ENCODE results near the gene SPDYC. TPM values are rescaled to one million over a fixed set of nuclear protein-coding genes. Genes with fewer than 3 reads are reported as not detected.

Gene SPDYC
- total and polyA plus RNA-seq, 9 of the 15 experiments (the other 6 are each of a cell fraction or from before 2014, with no cell fraction given): 4.4 to 18.8 (median 9.2) TPM

DNA sequence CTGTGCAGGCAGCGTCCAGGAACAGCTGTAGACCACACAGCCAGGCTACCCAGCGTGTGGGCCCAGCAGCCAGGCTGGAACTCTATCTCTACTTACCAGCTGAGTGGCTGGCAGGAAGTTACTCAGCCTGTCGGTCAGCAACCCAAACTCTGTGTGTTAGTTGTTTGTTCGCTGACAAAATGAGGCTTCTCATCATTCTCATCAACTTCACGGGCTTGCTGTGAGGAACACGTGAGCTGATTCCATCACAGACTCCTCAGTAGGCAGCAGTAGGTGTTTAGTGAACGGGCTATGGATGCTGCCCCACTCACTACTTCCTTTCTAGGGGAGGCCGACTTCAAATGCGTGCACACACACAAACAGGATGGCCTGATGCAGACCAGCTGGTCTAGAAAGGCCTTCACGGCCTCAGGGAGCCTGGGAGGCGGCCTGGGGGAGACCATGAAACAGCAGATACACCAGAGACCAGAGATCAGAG, 830 bp upstream of the SPDYC start (continued):
- TF ChIP-seq TBL1XR1 (IDR thresholded peaks at IDR 0.05; ENCODE audit: low read length in 2 of 2) (peak in 1 of 2 experiments; percentile 65; a peak in 1 of 4 replicates), MTA1 (IDR thresholded peaks at IDR 0.05; ENCODE audit: borderline replicate concordance) (no peak), POLR2A (conservative IDR thresholded peaks at IDR 0.05) (no peak), ZNF79 (CRISPR knock-in tag; IDR thresholded peaks at IDR 0.05; ENCODE audit: low read depth) (no peak), MYC (IDR thresholded peaks at IDR 0.05; ENCODE audit: low read depth, low read length) (0 out of 2 replicates have a peak, but pooled peaks have one; percentile 15), MYC (CRISPR knock-in tag; IDR thresholded peaks at IDR 0.05; ENCODE audit: borderline replicate concordance, low read depth) (no peak), HDAC1 (IDR thresholded peaks at IDR 0.05) (peak in 1 of 2 experiments; percentile 63; a peak in 1 of 4 replicates), ZNF165 (CRISPR knock-in tag; IDR thresholded peaks at IDR 0.05; ENCODE audit: borderline replicate concordance) (no peak), ILF3 (IDR thresholded peaks at IDR 0.05; ENCODE audit: borderline replicate concordance) (no peak), EHMT2 (IDR thresholded peaks at IDR 0.05) (0 out of 2 replicates have a peak, but pooled peaks have one; percentile 13), FOXJ3 (CRISPR knock-in tag; IDR thresholded peaks at IDR 0.05) (no peak), MTA3 (IDR thresholded peaks at IDR 0.05; ENCODE audit: borderline replicate concordance) (no peak), PHF8 (IDR thresholded peaks at IDR 0.05; ENCODE audit: borderline replicate concordance, low read length) (no peak), POU5F1 (IDR thresholded peaks at IDR 0.05; ENCODE audit: borderline replicate concordance, low read depth, low read length, partially characterized antibody) (no peak), ZFP1 (CRISPR knock-in tag; IDR thresholded peaks at IDR 0.05) (no peak), ETV6 (IDR thresholded peaks at IDR 0.05; ENCODE audit: borderline replicate concordance in 1 of 2, low read depth in 2 of 2, low read length in 1 of 2) (no peak), ETV6 (CRISPR knock-in tag; IDR thresholded peaks at IDR 0.05; ENCODE audit: borderline replicate concordance) (no peak), ELF2 (CRISPR knock-in tag; IDR thresholded peaks at IDR 0.05) (no peak), ZNF583 (CRISPR knock-in tag; IDR thresholded peaks at IDR 0.05) (0 out of 2 replicates have a peak, but pooled peaks have one; percentile 24)
- TF ChIP-seq, protein P1, sequence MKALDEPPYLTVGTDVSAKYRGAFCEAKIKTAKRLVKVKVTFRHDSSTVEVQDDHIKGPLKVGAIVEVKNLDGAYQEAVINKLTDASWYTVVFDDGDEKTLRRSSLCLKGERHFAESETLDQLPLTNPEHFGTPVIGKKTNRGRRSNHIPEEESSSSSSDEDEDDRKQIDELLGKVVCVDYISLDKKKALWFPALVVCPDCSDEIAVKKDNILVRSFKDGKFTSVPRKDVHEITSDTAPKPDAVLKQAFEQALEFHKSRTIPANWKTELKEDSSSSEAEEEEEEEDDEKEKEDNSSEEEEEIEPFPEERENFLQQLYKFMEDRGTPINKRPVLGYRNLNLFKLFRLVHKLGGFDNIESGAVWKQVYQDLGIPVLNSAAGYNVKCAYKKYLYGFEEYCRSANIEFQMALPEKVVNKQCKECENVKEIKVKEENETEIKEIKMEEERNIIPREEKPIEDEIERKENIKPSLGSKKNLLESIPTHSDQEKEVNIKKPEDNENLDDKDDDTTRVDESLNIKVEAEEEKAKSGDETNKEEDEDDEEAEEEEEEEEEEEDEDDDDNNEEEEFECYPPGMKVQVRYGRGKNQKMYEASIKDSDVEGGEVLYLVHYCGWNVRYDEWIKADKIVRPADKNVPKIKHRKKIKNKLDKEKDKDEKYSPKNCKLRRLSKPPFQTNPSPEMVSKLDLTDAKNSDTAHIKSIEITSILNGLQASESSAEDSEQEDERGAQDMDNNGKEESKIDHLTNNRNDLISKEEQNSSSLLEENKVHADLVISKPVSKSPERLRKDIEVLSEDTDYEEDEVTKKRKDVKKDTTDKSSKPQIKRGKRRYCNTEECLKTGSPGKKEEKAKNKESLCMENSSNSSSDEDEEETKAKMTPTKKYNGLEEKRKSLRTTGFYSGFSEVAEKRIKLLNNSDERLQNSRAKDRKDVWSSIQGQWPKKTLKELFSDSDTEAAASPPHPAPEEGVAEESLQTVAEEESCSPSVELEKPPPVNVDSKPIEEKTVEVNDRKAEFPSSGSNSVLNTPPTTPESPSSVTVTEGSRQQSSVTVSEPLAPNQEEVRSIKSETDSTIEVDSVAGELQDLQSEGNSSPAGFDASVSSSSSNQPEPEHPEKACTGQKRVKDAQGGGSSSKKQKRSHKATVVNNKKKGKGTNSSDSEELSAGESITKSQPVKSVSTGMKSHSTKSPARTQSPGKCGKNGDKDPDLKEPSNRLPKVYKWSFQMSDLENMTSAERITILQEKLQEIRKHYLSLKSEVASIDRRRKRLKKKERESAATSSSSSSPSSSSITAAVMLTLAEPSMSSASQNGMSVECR (CRISPR knock-in tag; IDR thresholded peaks at IDR 0.05): no peak
- TF ChIP-seq, protein P2, sequence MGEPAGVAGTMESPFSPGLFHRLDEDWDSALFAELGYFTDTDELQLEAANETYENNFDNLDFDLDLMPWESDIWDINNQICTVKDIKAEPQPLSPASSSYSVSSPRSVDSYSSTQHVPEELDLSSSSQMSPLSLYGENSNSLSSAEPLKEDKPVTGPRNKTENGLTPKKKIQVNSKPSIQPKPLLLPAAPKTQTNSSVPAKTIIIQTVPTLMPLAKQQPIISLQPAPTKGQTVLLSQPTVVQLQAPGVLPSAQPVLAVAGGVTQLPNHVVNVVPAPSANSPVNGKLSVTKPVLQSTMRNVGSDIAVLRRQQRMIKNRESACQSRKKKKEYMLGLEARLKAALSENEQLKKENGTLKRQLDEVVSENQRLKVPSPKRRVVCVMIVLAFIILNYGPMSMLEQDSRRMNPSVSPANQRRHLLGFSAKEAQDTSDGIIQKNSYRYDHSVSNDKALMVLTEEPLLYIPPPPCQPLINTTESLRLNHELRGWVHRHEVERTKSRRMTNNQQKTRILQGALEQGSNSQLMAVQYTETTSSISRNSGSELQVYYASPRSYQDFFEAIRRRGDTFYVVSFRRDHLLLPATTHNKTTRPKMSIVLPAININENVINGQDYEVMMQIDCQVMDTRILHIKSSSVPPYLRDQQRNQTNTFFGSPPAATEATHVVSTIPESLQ (CRISPR knock-in tag; IDR thresholded peaks at IDR 0.05): no peak
- TF ChIP-seq, protein P3, sequence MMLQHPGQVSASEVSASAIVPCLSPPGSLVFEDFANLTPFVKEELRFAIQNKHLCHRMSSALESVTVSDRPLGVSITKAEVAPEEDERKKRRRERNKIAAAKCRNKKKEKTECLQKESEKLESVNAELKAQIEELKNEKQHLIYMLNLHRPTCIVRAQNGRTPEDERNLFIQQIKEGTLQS (IDR thresholded peaks at IDR 0.05): peak; percentile 38; the same call in 1 of the 2 replicates
- TF ChIP-seq, protein P3 (CRISPR knock-in tag; conservative IDR thresholded peaks at IDR 0.05): no peak
